ENCODE results near the gene DDX24.

Gene DDX24

GRCh38 chr14:94045563-94046345 lies 35.2 kb downstream of the DDX24 start:
- no peak for DNase-seq

- no peak for DNase-seq
Measured at GRCh38 chr14:94045101-94045500, 35.9 kb downstream of the DDX24 start.

- DNase-seq = no peak
Measured at GRCh38 chr14:94044476-94045091, 36.4 kb downstream of the DDX24 start.

- DNase-seq = no peak
Measured at GRCh38 chr14:94043756-94044475, 37.1 kb downstream of the DDX24 start.

GRCh38 chr14:94043111-94043755 lies 37.8 kb downstream of the DDX24 start:
- no peak for DNase-seq

- no peak for DNase-seq
Measured at GRCh38 chr14:94042433-94043091, 38.4 kb downstream of the DDX24 start.

DNA sequence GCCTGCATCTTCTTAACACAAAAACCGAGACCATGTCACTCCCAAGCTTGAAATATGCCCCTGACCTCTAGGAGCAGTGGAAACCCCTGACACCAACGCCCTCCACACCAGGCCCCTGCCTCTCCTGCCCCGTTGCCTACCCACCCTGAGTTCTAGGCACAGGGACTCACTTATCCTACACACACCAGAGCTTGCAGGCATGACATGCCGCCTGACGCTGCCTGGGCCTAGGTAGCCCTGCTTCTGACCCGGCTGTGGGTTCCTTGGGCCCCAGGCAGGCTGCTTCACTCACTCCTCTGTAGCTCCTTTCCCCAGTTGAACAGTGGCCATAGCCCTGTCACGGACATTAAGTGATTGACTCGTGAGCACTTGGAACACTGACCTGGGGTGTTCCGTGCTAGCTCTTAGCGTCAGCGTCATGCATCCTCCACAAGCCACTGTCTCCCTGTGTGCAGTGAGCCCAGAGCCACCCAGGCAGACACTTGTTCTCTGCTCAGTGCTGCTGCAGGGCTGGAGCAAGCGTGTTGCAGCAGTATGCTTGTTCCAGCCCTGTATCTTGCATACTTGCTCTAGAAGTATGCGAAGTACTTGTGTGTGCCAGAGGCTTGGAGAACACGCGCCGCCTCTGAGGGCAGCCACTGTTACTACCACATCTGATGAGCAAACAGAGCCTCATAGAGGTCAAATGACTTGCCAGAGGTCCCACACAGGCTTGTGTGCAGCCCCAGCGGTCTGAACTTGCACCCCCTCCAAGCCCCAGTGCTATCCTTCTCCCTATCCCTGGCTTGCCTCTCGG lies 39.3 kb downstream of the DDX24 start:
- DNase-seq = no peak

DNA sequence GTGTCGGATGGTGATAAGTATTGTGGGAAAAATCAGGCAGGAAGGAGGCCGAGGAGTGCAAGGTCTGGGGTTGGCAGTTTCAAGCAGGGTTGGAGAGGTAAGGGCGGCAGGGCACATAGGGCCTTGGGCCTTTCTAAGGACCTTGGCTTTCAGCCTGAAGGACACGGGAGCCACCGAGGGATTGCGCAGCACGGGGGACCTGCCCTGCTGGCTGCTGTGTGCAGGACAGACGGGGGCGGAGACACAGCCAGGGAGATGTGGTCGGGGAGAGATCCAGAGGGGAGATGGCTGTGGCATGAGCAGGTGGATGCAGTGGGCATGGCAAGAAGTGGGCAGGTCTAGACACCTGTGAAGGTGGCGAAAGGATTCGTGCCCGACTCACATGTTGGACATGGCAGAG lies 40.2 kb downstream of the DDX24 start:
- DNase-seq = no peak

- DNase-seq = no peak
Measured at GRCh38 chr14:94040247-94040646, 40.8 kb downstream of the DDX24 start.

DNA sequence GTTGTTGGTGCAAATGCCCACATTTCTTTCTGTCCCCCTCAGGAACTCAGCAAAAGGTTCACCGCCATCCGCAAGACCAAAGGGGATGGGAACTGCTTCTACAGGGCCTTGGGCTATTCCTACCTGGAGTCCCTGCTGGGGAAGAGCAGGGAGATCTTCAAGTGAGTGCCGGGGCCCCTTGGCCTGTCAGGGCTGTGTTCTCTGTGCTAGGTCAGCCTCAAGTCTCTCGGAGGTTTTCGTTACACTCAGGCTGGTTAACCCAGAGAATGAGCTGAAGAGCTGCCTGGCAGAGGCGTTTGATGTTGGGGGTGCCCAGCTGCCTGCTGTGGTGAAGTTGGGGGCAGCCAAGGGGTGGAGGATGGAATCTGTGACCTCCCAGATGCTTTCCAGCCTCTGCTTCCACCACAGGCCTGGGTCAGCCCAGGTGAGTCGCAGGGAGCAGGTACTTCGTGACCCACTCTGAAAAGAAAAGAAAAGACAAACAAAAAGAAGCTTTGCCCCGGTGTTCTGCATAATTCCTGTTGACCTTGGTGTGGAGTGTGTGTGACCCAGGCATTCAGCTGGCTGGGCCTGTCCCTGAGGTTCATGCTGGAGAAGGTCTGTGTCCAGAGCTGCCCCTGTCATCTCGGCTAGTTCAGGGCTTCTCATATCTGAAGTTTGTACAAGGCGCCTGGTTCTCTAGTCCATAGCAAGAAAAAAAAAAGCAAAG lies 41.9 kb downstream of the DDX24 start:
- DNase-seq = no peak

- no peak for DNase-seq
Measured at GRCh38 chr14:94038510-94038909, 42.5 kb downstream of the DDX24 start.

DNA sequence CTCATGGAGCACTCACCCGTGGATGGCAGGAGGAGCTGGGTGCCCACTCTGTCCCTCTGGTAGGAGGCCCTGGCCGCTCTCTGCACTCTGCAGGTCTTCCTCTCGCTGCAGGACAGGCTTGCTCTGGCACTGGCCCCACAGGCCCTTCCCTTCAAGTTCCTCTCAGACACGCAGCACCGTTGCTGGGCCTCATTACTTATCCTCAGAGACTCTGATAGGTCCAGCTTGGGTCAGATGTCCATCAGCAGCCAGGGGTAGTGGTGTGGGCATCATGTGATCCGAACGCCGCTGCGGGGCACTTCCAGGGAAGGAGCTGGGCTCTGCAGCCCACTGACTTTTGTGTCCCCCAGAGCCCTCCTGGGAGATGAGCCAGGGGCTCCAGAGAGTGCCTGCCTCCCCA lies 43.0 kb downstream of the DDX24 start:
- DNase-seq = no peak

DNA sequence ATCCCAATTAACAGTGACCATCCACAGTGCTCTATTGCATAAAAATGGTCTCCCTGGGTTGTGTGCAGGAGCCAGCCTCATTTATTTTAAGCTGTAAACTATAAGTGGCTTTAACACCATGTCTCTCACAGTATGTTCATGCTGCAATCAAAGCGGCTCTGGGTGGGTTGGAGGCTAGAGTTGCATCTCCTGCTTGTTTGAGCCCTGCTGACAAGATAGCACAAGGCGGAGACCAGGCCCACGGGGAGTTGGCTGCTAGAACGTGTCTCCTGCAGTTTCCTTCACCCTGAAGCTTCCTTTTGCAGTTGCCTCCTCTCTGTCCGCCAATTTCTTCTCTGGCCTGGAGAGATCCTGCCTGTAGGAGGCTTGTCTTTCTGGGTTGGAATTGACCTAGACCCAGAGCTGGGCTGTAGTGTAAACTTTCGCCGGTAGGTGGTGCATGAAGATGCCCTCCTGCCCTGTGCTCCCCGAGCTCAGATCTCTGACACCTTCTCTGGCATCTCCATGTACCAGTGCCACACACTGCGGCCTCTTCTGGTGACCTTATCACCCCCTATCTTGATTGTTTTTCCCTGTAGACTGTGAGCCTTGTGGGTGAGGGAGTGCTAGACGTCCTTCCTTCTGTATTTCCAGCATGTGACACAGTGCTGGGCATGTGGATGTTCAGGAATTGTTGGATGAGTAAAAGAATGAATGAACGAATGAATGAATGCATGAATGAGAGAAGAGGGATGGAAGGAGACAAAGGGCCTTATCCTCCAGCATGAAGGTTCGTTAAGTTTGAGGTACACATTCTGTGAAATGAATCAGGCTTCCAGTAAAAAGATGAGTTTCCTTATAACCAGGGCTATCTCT lies 44.5 kb downstream of the DDX24 start:
- peak; percentile 74 for DNase-seq

GRCh38 chr14:94034886-94035285 lies 46.1 kb downstream of the DDX24 start:
- no peak for DNase-seq

GRCh38 chr14:94031883-94032279 lies 49.1 kb downstream of the DDX24 start:
- DNase-seq = no peak

DNA sequence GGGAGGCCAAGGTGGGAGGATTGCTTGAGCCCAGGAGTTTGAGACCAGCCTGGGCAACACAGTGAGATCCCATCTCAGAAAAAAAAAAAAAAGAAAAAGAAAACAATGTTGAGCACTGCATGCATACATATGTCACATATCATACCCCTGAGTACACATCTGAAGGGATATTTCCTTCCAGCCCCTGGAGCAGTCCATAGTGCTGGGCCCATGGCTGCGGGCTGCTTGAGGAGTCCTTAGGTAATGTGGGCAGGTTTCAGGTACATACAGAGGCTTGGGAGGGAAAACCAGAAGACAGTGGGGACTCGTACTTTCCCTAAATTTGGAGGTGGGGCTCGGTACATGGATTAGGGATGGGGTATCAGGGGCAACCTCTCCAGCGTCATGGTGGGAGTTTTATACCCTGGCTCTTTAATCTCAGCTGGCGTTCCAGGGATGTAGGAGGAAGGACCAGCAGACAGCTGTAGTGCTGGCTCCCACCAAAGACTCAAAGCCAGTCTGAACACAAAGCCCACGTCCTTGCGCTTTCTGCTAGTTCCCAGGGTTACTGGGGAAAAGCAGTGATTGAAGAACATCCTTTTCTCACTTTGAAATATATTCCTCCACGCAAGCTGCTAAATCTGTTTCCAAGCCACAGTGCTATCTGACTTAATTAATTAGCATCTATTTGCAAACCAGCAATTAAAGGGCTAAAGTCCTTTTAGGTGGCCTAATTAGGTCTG lies 49.7 kb downstream of the DDX24 start:
- no peak for DNase-seq

GRCh38 chr14:94030571-94030970 lies 50.4 kb downstream of the DDX24 start:
- DNase-seq = no peak

DNA sequence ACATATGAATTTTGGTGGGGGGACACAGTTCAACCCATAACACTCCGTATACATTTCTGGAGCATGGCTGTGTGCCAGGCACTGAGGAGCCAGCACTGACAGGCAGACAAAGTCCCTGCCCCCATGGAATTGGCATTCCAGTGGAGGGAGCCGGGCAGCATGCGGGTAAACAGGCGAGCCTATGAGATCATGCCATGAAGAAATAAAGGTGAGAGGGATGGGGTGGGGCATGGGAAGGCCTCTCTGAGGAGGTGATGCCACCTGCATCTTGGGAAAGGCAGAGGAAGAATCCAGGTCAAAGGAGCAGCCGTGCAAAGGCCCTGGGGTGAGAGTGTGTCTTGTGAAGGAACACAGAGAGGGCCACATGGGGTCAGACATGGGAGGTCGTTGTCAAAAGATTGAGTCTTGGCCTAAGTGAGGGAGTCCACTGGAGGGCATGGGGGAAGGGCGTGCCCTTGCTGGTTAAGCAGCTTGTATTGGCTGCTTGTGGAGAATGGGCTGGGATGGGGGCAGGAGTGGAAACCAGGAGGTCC lies 51.3 kb downstream of the DDX24 start:
- no peak for DNase-seq

DNA sequence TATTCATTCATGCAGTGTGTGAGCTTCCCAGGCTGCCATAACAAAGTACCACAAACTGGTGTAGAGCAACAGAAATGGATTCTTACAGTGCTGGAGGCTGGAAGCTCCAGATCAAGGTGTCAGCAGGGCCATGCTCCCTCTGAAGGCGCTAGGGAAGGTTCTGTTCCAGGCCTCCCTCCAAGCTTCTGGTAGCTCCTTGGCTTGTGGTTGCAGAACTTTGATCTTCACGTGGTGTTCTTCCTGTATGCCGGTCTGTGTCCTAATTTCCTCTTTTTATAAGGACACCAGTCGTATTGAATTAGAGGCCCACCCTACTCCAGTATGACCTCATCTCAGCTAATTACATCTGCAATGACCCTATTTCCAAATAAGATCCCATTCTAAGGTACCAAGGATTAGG lies 51.7 kb downstream of the DDX24 start:
- DNase-seq = no peak

- DNase-seq = no peak
Measured at GRCh38 chr14:94028450-94028826, 52.6 kb downstream of the DDX24 start.

Data from stimulated activated CD4-positive, alpha-beta T cell treated with anti-CD3 and anti-CD28 coated beads, Interleukin-12 subunit alpha, Interleukin-12 subunit beta, amount 100 ng/mL, for 4 hours (primary cell).